HepG2 (cell line): ENCODE data around the gene METTL4. TPM values are rescaled to one million over a fixed set of nuclear protein-coding genes. Genes with fewer than 3 reads are reported as not detected.
A peak's percentile ranks its signal among the peaks of the same experiment; 100 is the strongest.

Experiments used
- ATF7 ChIP-seq, 2 experiments: fragments of 450-650 bp in 1 of 2; sonication (generic) in 1 of 2; formaldehyde crosslinking in 1 of 2; IDR thresholded peaks; 2 replicates each; pipeline versions ENCODE4 v1.4.0 to v1.6.1; 2016 to 2020; ENCODE audit warnings: antibody characterized with exemption in 1 of 2, mild to moderate bottlenecking in 1 of 2, missing genetic modification reagents in 1 of 2
- CC2D1A ChIP-seq: sonication (generic); formaldehyde crosslinking; IDR thresholded peaks from 2 replicates; pipeline ENCODE4 v1.8.1; 2023; ENCODE audit warnings: mild to moderate bottlenecking, missing genetic modification reagents
- KDM6A ChIP-seq: IDR thresholded peaks from 2 replicates; pipeline ENCODE4 v1.6.1; 2016; ENCODE audit warnings: low read depth
- ZNF556 ChIP-seq: sonication (generic); formaldehyde crosslinking; IDR thresholded peaks from 2 replicates; pipeline ENCODE4 v1.4.0; 2020; ENCODE audit warnings: mild to moderate bottlenecking, missing genetic modification reagents, borderline replicate concordance
- ZNF703 ChIP-seq: sonication (generic); formaldehyde crosslinking; IDR thresholded peaks from 2 replicates; pipeline ENCODE4 v1.5.1; 2020; ENCODE audit warnings: missing genetic modification reagents, mild to moderate bottlenecking, moderate library complexity, borderline replicate concordance
- polyA plus RNA-seq, 8 experiments: library from polyadenylated mRNA; depleted of rRNA in 3 of 8; stranded (reverse) in 7 of 8; unstranded in 1 of 8; fragments of >200 nt; fragmentation: Illumina TruSeq in 4 of 8; extraction: Trizol in 4 of 8; gene quantifications; 2 replicates each; pipeline versions ENCODE4 v1.2.1 to v1.2.3, GENCODE V29; 2011 to 2016; ENCODE audit warnings: low read depth in 4 of 8, missing spikeins in 1 of 8, mixed read lengths in 1 of 8; ENCODE audit not compliant: insufficient read depth in 1 of 8
- total RNA-seq, 5 experiments: library from RNA; depleted of rRNA; stranded (reverse); fragments of >200 nt; fragmentation: Illumina TruSeq; extraction: Trizol; gene quantifications; 2 replicates each; pipeline ENCODE4 v1.2.3, GENCODE V29; 2016; ENCODE audit warnings: low read depth in 1 of 5
- TF ChIP-seq, protein P1 (sequence below): IDR thresholded peaks from 2 replicates; pipeline ENCODE4 v1.4.0; 2020; ENCODE audit warnings: mild to moderate bottlenecking, missing genetic modification reagents
- TF ChIP-seq, protein P2 (sequence below): IDR thresholded peaks from 2 replicates; pipeline ENCODE4 v1.6.1; 2016; ENCODE audit warnings: low read depth

Gene METTL4
- total and polyA plus RNA-seq, 2 of the 13 experiments (the other 11 are each of a cell fraction or from before 2014, with no cell fraction given) = 6.8 to 8.1 TPM

DNA sequence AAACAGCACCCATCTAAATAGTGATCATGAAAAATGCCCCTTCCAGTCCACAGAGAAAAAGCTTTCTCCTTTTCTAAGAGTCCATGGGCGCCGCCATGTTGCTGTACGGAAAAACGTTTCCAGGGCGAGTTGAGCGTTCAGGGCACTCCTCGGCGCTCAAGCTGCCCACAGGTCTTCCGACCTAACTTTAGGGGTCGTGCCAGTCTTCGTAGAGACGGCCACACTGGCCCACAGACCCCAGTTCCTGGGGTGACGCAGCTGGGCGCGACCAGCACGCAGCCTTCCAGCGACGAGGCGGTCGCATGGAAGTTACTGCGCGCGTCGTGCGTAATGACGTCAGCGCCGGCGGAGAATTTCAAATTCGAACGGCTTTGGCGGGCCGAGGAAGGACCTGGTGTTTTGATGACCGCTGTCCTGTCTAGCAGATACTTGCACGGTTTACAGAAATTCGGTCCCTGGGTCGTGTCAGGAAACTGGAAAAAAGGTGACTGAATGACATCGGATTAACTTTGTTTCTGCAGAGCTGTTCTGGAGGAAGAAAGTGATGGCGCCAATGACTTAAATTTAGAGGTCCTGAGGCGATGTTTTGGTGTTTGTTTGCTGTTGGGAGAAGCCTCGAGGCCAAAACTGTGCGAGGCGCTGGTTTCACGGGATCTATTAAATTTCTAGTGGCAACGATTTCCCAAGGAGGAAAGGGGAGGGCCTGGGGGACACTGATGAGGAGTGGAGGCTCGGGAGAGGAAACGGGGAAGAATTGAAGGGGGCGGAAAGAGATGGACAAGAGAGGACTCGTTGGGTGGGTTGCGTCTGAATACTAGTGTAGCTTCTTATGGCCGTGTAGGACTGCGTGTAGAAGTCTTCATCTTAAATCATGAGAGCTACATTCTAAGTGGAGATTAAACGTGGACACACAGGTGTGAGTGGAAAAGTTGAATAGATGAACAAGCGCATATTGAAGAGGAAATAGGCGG lies at the start of gene METTL4, which contains the start of gene NDC80 (continued):
- TF ChIP-seq ZNF703 (CRISPR knock-in tag) (peak; percentile 73; the same call in 1 of the 2 replicates), CC2D1A (CRISPR knock-in tag) (peak; percentile 95; the same call in 1 of the 2 replicates), ATF7 (IDR thresholded peaks at IDR 0.05) (peak; percentile 98), ATF7 (CRISPR knock-in tag; IDR thresholded peaks at IDR 0.05) (peak; percentile 97), ZNF556 (no peak), KDM6A (CRISPR knock-in tag) (no peak)
- TF ChIP-seq, protein P1, sequence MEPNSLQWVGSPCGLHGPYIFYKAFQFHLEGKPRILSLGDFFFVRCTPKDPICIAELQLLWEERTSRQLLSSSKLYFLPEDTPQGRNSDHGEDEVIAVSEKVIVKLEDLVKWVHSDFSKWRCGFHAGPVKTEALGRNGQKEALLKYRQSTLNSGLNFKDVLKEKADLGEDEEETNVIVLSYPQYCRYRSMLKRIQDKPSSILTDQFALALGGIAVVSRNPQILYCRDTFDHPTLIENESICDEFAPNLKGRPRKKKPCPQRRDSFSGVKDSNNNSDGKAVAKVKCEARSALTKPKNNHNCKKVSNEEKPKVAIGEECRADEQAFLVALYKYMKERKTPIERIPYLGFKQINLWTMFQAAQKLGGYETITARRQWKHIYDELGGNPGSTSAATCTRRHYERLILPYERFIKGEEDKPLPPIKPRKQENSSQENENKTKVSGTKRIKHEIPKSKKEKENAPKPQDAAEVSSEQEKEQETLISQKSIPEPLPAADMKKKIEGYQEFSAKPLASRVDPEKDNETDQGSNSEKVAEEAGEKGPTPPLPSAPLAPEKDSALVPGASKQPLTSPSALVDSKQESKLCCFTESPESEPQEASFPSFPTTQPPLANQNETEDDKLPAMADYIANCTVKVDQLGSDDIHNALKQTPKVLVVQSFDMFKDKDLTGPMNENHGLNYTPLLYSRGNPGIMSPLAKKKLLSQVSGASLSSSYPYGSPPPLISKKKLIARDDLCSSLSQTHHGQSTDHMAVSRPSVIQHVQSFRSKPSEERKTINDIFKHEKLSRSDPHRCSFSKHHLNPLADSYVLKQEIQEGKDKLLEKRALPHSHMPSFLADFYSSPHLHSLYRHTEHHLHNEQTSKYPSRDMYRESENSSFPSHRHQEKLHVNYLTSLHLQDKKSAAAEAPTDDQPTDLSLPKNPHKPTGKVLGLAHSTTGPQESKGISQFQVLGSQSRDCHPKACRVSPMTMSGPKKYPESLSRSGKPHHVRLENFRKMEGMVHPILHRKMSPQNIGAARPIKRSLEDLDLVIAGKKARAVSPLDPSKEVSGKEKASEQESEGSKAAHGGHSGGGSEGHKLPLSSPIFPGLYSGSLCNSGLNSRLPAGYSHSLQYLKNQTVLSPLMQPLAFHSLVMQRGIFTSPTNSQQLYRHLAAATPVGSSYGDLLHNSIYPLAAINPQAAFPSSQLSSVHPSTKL (CRISPR knock-in tag) = peak; percentile 50; the same call in 1 of the 2 replicates
- TF ChIP-seq, protein P2, sequence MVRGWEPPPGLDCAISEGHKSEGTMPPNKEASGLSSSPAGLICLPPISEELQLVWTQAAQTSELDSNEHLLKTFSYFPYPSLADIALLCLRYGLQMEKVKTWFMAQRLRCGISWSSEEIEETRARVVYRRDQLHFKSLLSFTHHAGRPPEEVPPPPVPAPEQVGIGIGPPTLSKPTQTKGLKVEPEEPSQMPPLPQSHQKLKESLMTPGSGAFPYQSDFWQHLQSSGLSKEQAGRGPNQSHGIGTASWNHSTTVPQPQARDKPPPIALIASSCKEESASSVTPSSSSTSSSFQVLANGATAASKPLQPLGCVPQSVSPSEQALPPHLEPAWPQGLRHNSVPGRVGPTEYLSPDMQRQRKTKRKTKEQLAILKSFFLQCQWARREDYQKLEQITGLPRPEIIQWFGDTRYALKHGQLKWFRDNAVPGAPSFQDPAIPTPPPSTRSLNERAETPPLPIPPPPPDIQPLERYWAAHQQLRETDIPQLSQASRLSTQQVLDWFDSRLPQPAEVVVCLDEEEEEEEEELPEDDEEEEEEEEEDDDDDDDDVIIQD (CRISPR knock-in tag) = peak; percentile 58; the same call in 1 of the 2 replicates
